Measurements from ENCODE around the gene EHMT1.
"Not testable (repeated sequence)": the region's sequence is repeated elsewhere in the genome, so short reads cannot be mapped to it uniquely, and the experiment has no call there.

Gene EHMT1

DNA sequence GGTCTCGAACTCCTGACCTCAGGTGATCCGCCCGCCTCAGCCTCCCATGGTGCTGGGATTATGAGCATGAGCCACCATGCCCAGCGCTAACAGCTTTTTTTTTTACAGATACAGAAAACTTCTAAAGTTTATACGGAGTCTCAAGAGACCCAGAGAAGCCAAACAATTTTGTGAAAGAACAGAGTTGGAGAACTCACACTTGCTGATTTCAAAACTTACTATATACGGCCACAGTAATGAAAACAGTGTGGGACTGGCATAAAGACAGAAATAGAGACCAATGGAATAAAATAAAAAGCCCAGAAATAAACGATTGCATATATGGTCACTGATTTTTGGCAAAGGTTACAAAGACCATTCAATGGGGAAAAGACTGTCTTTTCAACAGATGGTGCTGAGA, 173.1 kb downstream of the EHMT1 start:
- no peak for DNase-seq

DNA sequence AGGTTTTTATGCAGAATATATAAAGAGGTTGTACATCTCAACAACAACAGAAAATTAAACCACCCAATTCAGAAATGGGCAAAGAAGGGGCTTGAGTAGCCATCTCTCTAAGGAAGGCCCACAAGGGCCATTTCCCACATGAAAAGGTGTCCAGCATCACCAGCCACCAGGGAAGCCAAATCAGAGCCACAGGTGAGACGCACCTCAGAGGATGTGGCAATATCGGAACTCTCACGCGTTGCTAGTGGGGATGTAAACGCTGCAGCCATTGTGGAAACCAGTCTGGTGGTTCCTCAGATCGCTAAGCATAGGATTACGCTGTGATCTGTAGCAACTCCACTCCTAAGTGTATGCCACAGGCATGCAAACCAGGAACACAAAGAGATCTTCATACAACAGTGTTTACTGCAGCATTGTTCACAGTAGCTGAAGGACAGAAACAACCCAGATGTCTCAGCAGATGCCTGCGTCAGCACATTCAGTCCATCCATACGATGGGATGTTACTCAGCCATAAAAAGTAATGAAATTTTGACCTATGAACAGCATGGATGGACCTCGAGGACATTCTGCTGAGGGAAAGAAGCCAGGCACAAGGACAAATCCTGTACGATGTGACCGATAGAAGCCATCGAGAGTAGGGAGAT, 174.5 kb downstream of the EHMT1 start:
- DNase-seq, result no peak

DNA sequence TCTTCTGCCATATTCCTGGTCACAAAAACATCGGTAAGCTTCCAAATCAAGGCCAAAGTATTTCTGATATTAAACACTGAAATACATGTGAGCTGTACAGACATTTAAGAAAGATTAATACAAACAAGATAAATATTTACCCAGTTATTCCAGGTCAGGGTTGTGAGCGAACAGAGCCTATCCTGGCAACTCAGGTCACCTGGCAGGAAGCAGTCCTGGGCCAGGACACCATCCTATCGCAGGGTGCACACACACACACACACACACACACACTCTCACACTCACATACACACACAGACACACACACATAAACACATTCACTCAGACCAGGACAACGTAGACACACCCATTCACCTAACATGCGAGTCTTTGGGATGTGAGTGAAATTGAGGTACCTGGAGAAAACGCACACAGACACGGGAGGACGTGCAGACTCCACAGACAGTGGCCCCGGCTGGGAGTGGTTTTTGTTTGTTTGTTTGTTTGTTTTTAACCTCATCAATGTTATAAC, 176.4 kb downstream of the EHMT1 start:
- no peak for DNase-seq

DNA sequence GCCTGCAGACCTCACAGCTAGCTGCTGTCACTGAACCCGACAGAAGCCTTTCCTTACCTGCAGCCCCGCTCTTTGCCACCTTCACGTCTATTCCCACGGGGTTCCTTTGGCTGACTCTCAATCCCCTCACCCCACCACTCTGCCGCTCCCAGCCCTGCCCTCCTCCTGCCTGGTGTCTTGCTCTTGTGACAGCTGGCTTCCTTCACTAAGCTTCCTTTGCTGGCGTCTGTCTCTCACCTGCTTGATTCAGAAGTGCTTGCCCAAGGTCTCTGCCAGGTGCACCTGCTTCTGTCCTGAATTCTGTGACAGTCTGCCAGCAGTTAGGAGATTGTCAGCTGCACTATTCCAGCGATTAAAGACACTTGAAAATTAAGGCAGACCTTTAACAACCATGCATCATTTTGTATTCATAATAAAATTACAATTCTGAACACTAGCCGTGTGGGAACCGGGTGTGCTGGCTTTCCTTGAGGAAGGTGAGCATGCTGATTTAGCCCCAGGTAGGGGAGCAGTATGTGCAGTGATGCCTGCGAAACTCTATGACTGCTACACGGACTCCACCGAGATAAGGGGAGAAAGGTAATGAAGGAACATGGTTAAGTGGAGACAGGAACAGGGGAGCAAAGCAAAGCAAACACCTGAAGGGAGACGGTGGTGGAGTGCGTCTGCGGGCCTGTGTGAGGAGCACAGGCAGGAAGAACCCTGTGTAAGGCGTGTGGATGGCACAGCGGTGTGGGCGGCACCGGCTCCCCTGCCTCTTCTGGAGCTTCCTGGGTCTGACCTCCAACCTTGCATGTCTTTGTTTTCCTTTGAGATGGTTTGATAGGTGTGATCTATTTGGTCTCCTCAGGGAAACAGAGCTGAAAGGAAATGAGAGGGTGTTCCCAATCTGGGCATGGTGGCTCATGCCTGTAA, 178.7 kb downstream of the EHMT1 start:
- DNase-seq, result no peak

DNA sequence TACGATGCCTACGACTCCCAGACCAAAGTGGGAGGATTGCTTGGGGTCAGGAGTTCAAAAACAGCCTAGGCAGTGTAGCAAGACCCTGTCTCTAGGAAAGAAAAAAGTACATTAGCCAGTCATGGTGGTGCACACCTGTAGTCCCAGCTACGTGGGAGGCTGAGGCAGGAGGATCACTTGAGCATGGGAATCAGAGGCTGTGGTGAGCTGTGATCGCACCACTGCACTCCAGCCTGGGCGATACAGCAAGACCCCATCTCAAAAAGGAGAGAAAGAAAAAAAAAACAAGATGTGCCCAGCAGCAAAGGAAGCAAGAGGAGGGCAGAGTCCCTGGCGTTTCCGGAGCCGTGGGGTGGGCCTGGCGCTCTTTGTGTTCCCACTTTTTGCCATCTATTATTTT, 179.3 kb downstream of the EHMT1 start:
- DNase-seq, result no peak

DNA sequence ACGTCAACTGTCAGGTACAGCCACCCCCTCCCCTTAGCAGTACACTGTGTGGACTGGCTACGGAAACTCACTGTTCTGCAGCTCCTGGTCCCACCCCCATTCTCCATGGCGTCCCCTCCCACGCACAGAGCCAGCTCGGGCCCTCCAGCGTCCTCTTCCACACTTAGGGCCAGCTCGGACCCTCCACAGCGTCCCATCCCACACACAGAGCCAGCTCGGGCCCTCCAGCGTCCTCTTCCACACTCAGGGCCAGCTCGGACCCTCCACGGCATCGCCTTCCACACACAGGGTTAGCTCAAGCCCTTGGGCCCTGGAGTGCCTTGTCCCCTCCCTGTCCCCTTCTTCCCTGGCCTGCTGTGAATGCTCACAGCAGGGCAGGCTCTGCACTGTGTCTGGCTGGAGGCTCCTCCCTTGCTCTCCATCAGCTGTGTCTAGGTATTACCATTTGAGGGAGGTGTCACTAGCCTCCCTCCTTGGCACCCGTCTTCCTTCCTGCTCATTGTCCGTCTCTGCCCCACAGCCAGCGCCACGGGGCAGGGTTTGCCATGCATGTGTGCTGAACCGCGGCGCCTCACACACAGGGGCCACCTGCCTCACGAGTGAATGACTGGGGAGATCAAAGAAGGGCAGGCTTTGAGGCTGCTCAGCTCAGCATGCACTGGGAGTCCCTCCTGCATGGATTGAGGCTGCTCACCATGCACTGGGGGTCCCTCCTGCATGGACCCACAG, 180.3 kb downstream of the EHMT1 start:
- DNase-seq, result no peak

DNA sequence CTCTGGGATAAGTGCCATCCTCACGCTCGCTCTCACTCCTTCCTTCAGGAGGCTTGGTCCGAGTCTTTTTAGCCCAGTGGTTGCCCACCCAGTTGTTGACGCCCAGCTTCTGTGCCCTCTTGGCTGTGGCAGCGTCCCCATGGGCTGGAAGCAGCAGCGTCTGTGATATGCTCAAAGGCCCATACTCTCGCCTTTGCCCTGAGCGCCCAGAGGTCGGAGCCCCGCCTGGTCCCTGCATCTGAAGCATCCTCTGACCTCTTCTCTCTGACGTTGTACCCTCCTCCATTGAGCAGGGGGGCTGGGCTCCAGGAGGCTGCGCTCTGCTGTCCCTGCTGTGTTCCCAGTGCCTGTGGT, 180.8 kb downstream of the EHMT1 start:
- DNase-seq, result no peak

DNA sequence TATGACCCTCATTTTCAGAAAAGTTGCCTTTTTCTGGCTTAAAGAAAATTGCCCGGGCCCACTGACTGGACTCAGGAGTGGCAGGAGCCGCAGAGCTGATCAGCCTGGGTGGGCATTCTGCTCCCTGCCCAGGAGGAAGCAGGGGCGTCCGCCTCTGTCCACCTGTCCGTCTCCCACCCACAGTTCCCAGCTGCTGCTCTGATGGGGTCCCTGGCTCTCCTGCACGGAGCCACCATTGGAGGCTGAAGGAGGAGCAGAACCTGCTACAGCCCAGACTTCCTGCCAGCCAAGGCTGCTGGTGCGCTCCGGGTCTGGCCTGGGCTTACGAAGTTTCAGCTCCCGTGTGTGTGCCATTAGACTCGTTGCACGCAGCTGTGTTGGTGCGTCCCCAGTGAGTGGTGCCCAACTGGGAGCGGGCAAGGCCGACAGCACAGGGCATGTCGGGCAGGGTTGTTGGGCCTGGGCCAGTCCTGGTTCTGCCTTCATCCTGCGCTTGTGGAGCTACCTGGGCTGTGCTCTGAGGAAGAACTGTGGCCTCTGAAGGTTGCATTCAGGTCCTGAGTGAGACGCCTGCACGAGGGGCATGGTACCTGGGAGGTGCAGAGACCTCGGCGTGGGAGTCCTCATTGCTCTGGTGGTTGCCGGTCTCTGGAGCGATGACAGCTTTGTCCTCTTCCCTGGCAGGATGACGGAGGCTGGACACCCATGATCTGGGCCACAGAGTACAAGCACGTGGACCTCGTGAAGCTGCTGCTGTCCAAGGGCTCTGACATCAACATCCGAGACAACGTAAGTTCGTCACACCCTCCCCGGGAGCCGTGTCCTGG, 181.6 kb downstream of the EHMT1 start:
- DNase-seq, result no peak

DNA sequence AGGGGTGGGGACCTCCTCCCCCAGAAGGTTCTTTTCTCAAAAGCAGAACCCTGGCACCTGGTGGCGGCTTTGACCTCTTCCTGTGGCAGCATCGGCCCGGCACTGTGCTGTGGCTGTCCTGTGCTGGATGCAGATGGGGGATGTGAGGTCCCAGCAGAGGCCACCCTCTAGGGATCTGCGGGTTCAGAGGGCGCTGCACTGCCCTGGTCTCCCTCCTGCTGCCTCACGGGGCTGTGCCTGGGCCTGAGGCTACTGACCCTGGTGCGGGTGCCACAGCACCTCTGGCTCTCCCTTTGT, 182.2 kb downstream of the EHMT1 start:
- no peak for DNase-seq

DNA sequence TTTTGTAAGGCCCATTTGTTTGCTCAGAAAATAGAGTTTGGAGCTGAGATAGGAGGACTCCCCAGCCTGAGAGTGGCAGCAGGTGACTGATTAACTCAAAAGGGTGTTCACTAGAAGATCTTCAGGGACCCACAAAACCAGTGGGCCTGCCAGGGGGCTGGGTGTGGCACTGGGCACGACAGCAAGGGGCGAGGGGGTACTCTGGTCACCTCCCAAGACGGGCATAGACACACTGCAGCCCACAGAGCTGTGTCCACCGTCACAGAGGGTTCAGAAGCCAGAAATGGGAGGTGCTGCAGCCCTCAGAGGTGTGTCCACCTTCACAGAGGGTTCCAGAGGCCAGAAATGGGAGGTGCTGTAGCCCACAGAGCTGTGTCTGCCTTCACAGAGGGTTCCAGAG, 183.2 kb downstream of the EHMT1 start:
- no peak for DNase-seq

DNA sequence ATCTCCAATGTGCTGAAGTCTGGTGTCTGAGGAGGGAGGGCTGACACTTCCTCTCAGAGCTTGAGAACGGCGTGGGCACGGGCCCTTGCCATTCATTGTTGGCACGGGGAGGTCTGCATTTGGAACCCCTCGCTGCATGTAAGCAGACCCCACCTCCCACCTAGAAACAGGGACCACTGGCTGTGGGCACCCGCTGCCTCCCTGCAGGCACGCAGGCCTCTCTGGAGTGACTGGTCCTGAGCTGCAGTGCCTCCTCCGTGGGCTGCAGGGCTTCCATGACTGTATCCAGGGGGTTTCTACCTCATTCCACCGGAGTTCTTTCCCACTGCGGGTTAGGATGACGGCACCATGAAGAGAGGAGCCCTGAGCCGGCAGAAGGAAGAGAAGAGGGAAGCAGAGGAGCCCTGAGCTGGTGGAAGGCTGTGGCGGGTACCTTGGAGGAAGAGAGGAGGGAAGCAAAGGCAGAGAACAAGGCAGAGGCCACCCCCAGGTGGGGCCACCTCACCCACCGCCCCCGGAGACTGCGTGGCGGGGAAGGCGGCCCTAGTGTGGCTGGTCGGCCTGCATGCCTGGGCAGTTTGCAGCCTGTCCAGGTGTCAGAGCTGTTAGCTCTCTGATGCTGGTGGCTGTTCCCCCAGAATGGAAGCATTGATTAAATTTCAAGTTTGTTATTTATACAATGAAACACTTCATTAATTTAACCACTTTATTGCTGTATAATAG, 183.9 kb downstream of the EHMT1 start:
- no peak for DNase-seq

DNA sequence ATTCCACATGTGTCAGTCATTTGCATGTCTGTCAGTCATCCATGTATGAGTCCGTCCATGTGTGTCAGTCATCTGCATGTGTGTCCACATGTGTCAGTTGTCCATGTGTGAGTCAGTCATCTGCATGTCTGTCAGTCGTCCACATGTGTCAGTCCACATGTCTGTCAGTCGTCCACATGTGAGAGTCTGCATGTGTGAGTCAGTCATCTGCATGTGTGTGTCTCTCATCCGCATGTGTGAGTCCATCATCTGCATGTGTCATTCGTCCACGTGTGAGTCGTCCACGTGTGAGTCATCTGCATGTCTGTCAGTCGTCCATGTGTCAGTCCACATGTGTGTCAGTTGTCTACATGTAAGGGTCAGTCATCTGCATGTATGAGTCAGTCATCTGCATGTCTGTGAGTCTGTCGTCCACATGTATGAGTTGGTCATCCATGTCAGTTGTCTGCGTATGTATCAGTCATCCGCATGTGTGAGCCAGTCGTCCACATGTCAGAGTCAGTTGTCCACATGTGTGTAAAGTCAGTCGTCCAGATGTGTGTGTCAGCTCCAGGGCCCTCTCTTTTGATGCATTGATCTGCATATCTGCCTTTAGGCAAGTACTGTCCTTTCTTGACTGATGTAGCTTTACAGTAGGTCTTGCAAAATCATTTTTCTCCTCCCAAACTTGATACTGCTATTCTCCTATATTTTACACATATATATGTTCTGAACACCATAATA, 186.3 kb downstream of the EHMT1 start:
- DNase-seq, result no peak

DNA sequence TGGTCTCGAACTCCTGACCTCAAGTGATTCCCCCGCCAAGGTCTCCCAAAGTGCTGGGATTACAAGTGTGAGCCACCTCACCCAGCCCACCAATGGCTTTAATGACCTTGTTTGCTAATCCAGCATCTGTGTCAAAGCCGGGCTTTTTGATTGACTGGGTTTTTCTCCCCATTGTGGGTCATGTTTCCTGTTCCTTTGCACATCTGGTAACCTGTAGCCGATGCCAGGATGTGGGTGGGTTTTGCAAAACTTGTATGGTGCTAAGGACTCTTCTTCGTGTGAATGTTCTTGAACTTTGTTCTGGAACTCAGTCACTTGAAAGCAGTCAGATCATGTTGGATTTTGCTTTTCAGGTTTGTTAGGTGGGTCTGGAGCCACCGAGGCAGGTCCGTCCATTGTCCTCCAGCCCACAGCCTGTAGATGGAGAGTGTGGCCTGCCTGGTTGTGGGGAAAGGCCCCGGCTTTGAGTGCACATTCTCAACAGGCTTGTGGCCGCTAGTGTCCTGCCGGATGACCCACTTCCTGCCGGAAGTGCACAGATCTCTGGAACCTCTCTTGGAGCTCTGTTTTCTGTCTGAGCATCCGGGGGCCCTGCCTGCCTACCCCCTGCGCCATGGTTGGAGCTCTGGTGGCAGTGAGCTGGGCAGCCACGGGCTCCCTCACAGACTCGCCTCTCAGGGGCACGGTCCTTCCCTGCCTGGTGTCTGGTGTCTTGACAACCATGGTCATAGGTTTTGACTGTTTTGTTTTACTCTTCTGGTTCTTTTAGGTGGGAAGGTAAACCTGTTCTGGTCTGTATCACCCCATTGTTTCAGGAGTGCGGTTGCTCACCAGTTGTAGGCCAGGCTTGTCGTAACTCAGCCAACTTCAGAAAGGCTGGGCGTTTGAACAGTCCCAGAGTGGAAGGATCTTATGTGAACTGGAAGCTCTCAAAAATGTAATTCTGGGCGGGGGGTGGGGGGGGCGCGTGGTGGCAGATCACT, 189.2 kb downstream of the EHMT1 start:
- DNase-seq, result no peak

DNA sequence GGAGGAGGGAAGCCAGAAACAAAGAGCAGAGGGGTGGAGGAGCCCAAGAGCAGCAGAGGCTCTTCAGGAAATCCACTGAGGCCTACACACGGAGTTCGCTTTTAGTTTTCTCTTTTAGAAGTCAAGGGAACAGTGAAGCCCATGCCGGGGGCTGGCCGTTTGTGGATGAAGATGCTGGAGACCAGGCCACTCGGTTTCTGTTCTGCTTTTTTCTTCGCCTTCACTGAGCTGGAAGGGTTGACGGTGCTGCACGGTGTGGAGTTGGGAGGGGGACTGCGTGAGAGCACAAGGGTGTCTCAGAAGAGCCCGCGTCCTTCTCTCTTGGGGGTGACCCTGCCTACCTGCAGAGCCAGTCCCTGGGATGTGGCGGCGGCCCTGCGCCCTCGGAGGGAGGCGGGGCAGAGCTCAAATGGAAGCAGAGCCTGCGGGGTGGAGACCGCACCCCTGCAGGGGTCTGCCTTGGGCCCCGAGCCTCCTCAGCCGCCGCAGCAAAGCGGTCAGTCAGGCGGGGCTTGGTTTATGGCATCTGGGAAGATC, 190.3 kb downstream of the EHMT1 start:
- DNase-seq, result no peak

DNA sequence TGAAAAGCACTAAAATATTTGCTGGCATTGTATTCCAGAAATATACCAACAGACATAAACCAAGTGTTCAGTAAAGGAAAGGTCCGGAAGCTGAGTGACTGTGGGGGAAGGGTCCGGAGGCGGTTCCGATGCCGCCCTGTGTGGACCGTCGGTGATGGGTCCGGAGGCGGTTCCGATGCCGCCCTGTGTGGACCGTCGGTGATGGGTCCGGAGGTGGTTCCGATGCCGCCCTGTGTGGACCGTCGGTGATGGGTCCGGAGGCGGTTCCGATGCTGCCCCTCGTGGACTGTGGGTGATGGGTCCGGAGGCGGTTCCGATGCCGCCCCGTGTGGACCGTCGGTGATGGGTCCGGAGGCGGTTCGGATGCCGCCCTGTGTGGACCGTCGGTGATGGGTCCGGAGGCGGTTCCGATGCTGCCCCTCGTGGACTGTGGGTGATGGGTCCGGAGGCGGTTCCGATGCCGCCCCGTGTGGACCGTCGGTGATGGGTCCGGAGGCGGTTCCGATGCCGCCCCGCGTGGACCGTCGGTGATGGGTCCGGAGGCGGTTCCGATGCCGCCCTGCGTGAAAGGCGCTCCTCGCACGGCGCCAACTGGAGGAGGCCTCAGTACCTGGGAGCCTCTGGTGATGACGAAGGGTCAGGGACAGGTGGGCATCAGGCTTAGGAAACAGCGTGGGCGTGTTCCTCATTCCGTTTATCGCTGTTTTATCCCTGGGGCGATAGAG, 191.1 kb downstream of the EHMT1 start:
- DNase-seq, result not testable (repeated sequence)

DNA sequence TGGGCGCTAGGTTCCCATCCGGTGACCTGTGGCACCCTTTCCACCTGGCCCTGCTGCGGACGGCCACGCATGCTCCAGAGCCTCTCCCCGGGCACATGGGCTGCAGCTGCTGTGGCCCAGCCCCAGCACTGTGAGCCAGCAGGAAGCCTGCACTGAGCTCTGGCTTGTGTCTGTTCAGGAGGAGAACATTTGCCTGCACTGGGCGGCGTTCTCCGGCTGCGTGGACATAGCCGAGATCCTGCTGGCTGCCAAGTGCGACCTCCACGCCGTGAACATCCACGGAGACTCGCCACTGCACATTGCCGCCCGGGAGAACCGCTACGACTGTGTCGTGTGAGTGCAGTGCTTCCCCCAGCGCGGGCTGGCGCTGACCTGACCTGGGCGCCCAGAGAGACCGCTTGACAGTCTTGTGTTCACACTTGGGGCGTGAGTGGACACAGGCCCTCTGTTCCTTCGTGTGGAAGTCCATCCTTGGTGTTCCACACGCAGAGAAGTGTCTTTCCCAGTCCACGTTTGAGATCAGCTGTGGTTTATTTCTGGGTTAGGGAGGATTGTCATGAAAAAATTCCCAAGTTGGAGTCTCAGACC, 192.6 kb downstream of the EHMT1 start:
- DNase-seq, result no peak

DNA sequence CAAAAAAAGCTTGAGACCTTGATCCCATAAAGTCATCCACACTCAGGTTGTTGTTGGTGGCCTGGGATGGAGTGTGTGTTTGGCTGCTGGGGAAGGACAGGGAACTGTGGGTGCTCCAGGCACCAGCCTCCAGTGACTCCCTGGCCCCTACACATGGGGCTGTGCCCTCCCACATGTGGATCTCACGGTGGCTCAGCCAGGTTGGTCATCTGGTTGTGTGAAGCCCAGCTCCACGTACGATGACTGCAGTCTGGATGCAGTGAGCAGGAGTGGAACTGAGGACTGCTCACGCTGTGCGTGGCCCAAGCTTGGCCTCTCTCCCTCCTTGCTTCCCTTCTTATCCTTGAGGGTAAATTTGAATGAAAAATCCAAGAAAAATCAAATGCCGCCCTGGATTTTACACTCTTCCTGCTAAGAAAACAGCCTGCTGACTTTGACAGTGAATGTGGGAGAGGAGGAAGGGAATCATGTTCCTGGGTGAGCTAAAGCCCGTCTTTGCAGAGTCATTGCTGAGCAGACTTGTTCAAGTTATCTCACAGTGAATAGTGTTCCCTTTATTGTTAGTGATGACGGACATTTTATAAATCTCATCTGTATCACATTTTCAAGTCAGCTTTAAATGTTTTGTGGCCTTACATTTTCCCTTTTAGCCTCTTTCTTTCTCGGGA, 193.7 kb downstream of the EHMT1 start:
- no peak for DNase-seq

DNA sequence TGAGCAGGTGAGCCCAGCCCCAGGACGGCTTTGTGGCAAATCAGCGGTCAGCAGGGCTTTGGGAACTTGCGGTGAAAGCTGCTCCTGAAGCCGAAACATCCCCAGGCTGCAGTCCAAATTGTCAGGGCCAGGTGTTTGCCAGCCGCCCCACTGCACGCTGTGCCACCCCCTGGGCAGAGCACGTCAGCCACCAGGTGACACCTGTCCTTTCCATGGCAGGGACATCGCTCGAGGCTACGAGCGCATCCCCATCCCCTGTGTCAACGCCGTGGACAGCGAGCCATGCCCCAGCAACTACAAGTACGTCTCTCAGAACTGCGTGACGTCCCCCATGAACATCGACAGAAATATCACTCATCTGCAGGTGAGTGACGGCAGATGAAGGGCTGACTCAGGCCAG, 194.4 kb downstream of the EHMT1 start:
- no peak for DNase-seq

Data from inflammatory macrophage treated with lipopolysaccharide for 1 hour (primary cell).